ENCODE measurements around the gene MRPS22.
"Not testable (repeated sequence)": the region's sequence is repeated elsewhere in the genome, so short reads cannot be mapped to it uniquely, and the experiment has no call there.

Gene MRPS22

GRCh38 chr3:139312959-139313358 is 30.9 kb upstream of the MRPS22 start:
- no peak for DNase-seq

- no peak for DNase-seq
Measured at GRCh38 chr3:139313921-139314320, 29.9 kb upstream of the MRPS22 start.

- DNase-seq: no peak
Measured at GRCh38 chr3:139317215-139317614, 26.6 kb upstream of the MRPS22 start.

- no peak for DNase-seq
Measured at GRCh38 chr3:139317660-139318430, 26.0 kb upstream of the MRPS22 start.

- peak; percentile 33 for DNase-seq
Measured at GRCh38 chr3:139318431-139318816, 25.4 kb upstream of the MRPS22 start.

- DNase-seq: no peak
Measured at GRCh38 chr3:139318826-139319225, 25.0 kb upstream of the MRPS22 start.

GRCh38 chr3:139319428-139320402 is 24.1 kb upstream of the MRPS22 start:
- no peak for DNase-seq

- DNase-seq: no peak
Measured at GRCh38 chr3:139320551-139321309, 23.1 kb upstream of the MRPS22 start.

GRCh38 chr3:139322346-139322745 is 21.5 kb upstream of the MRPS22 start:
- DNase-seq: no peak

GRCh38 chr3:139323146-139323545 is 20.7 kb upstream of the MRPS22 start:
- no peak for DNase-seq

- no peak for DNase-seq
Measured at GRCh38 chr3:139324456-139324855, 19.4 kb upstream of the MRPS22 start.

GRCh38 chr3:139325551-139325950 is 18.3 kb upstream of the MRPS22 start:
- no peak for DNase-seq

GRCh38 chr3:139326131-139326530 is 17.7 kb upstream of the MRPS22 start:
- DNase-seq: no peak

- no peak for DNase-seq
Measured at GRCh38 chr3:139326707-139327106, 17.1 kb upstream of the MRPS22 start.

GRCh38 chr3:139327231-139327630 is 16.6 kb upstream of the MRPS22 start:
- DNase-seq: no peak

- no peak for DNase-seq
Measured at GRCh38 chr3:139327861-139328260, 16.0 kb upstream of the MRPS22 start.

- no peak for DNase-seq
Measured at GRCh38 chr3:139328356-139328755, 15.5 kb upstream of the MRPS22 start.

- peak; percentile 80 for DNase-seq
Measured at GRCh38 chr3:139329364-139329850, 14.4 kb upstream of the MRPS22 start.

GRCh38 chr3:139332092-139332491 is 11.7 kb upstream of the MRPS22 start:
- DNase-seq: no peak

- not testable (repeated sequence) for DNase-seq
Measured at GRCh38 chr3:139334675-139335074, 9.1 kb upstream of the MRPS22 start.

GRCh38 chr3:139338405-139338804 is 5.4 kb upstream of the MRPS22 start:
- DNase-seq: no peak

- no peak for DNase-seq
Measured at GRCh38 chr3:139339219-139339906, 4.5 kb upstream of the MRPS22 start.

All from DMS79 treated with DMSO at 0.1 percent for 48 hours (cell line).